ENCODE measurements around the gene GRM8. TPM values are rescaled to one million over a fixed set of nuclear protein-coding genes. Genes with fewer than 3 reads are reported as not detected.

Gene GRM8
- total RNA-seq, 4 donors from 2014 or later = not detected

DNA sequence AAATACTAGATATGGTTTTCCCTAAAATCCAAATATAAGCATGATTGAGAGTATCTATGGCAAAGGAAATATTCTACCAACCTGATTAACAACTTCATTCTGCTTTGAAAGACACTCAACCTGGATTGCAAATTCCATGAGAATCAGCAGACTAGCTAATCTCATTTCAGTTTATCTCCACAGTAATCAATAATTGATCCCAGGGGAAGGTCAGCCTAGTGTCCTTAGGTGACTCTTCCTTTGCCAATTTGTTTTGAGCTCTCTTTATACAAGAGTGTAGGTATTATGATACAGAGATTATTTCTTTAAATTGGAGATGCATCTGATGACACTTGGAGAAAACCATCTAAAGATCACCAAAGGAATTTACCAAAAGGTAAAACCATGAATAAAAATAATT, 100.3 kb downstream of the GRM8 start:
- no peak overlapping the region for H3K4me3 ChIP-seq
- peaks cover 4% of the 10 kb centered on the region for H3K9me3 ChIP-seq
- no peaks in the 10 kb centered on the region for H3K36me3 ChIP-seq
- DNase-seq (ENCODE audit: low spot score in 2 of 2) = no peak
- no peak for TF ChIP-seq POLR2A (IDR thresholded peaks at IDR 0.05)
- TF ChIP-seq, protein P1, sequence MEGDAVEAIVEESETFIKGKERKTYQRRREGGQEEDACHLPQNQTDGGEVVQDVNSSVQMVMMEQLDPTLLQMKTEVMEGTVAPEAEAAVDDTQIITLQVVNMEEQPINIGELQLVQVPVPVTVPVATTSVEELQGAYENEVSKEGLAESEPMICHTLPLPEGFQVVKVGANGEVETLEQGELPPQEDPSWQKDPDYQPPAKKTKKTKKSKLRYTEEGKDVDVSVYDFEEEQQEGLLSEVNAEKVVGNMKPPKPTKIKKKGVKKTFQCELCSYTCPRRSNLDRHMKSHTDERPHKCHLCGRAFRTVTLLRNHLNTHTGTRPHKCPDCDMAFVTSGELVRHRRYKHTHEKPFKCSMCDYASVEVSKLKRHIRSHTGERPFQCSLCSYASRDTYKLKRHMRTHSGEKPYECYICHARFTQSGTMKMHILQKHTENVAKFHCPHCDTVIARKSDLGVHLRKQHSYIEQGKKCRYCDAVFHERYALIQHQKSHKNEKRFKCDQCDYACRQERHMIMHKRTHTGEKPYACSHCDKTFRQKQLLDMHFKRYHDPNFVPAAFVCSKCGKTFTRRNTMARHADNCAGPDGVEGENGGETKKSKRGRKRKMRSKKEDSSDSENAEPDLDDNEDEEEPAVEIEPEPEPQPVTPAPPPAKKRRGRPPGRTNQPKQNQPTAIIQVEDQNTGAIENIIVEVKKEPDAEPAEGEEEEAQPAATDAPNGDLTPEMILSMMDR (IDR thresholded peaks at IDR 0.05) = no peak
- no peak for TF ChIP-seq EP300 (IDR thresholded peaks at IDR 0.05)
- no peak for TF ChIP-seq POLR2AphosphoS5 (IDR thresholded peaks at IDR 0.05)
- no peak overlapping the region for H3K27ac ChIP-seq
- H3K4me1 ChIP-seq = no peaks in the 10 kb centered on the region
- H3K27me3 ChIP-seq = no peaks in the 10 kb centered on the region

DNA sequence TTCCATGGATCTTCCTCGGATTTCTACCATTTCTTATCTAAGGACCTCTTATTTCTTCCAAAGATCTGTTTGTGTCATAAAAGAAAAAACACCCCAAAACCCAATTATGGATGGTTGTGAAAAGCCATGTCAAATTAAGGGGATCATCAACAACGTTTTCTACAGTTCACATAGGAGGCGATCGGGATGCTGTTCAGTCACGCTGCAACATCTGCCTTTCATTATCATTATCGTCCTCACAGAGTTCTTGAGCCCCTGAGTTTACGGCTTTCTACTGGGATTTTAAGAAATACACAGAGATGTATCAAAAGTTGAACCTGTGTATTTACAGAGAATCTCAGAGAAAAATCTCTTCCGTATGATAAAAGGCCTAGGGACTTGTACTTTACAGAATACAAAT, 101.4 kb downstream of the GRM8 start:
- no peaks in the 10 kb centered on the region for H3K9me3 ChIP-seq
- no peak for DNase-seq (ENCODE audit: low spot score in 2 of 2)
- H3K4me1 ChIP-seq = no peaks in the 10 kb centered on the region
- no peak overlapping the region for H3K27ac ChIP-seq
- no peak overlapping the region for H3K4me3 ChIP-seq
- TF ChIP-seq POLR2AphosphoS5 (IDR thresholded peaks at IDR 0.05) = no peak
- TF ChIP-seq POLR2A (IDR thresholded peaks at IDR 0.05) = no peak
- no peak for TF ChIP-seq EP300 (IDR thresholded peaks at IDR 0.05)
- TF ChIP-seq, protein P1 (IDR thresholded peaks at IDR 0.05) = no peak
- WGBS = 65% methylated on average over 8 of the region's 8 CpGs
- H3K36me3 ChIP-seq = no peaks in the 10 kb centered on the region
- no peaks in the 10 kb centered on the region for H3K27me3 ChIP-seq

DNA sequence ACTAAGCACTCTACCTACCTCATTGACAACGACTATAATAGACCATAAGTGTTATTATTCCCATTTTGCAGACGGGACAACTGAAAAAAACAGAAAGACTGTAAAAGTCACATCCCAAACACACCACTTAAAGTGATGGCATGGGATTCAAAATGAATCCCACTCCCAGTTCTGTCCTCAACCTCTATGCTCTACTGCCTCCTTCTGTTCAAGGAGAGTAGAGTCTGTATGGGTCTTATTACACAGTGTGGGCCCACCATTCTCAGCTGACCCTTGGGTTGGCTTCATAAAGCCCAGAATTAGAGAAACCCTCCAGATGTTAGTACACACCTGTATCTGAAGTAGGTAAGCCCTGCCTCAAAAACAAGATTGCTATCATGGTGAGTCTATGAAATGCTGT, 102.2 kb downstream of the GRM8 start:
- no peaks in the 10 kb centered on the region for H3K36me3 ChIP-seq
- H3K4me3 ChIP-seq = no peak overlapping the region
- 57% methylated on average over 2 of the region's 2 CpGs for WGBS
- no peaks in the 10 kb centered on the region for H3K9me3 ChIP-seq
- no peak for DNase-seq (ENCODE audit: low spot score in 2 of 2)
- H3K4me1 ChIP-seq = no peaks in the 10 kb centered on the region
- TF ChIP-seq POLR2AphosphoS5 (IDR thresholded peaks at IDR 0.05) (no peak), EP300 (IDR thresholded peaks at IDR 0.05) (no peak), POLR2A (IDR thresholded peaks at IDR 0.05) (no peak)
- TF ChIP-seq, protein P1 (IDR thresholded peaks at IDR 0.05) = no peak
- no peaks in the 10 kb centered on the region for H3K27me3 ChIP-seq
- H3K27ac ChIP-seq = no peak overlapping the region

DNA sequence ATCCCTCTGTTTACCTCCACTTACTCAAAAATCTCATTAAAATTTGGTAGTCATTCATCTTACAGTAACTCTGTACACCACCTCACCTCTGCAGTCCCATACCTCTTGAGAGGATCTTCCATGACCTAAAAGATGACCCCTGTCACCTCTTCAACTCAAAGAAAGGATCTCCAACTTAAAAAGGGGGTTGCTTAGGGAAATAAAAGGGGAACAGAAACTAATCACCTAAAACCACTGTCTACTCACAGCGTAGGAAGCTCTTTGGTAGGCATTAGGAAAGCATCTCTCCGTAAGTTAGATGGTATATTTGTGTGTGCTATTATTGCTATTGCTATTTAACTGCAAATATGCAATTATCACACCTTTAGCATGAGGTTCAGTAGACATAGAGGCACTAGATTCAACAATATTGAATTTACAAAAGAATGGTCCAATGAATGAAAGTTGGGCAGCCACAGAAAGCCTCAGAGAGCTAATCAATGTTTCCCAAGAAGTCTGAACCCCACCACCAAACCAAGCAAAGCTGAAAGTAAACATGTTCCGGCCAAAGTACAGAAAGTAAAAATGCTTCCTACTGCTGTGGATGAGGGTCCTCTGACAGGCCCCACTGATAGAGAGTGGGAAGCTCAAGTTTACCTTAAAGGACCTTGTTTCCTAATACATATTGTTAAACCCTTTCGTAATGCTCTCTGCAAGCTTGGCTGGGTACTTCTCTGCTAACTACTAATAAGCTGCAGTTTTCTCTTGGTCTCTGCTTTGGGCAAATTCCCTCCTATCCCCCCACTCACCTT, 105.8 kb downstream of the GRM8 start:
- TF ChIP-seq POLR2AphosphoS5 (IDR thresholded peaks at IDR 0.05) = no peak
- no peaks in the 10 kb centered on the region for H3K9me3 ChIP-seq
- WGBS = 88% methylated on average over 4 of the region's 4 CpGs
- H3K4me3 ChIP-seq = no peak overlapping the region
- H3K36me3 ChIP-seq = no peaks in the 10 kb centered on the region
- H3K4me1 ChIP-seq = no peaks in the 10 kb centered on the region
- DNase-seq (ENCODE audit: low spot score in 2 of 2) = no peak
- no peaks in the 10 kb centered on the region for H3K27me3 ChIP-seq
- no peak overlapping the region for H3K27ac ChIP-seq

DNA sequence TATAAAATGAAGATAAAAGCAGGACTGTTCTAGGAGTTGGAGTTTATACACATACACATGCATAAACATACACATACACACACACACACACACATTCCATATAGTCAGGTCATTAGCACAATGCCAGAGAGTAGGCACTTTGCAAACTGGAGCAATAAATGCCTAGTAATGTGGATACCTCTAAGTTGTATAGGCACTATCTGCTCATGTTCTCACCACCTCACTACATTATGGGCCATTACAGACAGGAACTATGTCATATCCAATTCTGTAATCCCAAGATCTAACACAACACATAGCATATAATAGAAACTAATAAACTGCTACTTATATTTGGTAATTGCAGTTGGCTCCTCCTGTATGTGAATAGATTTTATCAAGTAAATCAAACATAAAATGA, 115.6 kb downstream of the GRM8 start:
- Histone ChIP-seq H3K27me3 (no peaks in the 10 kb centered on the region), H3K27ac (no peak overlapping the region), H3K36me3 (no peaks in the 10 kb centered on the region), H3K9me3 (no peaks in the 10 kb centered on the region), H3K4me3 (no peak overlapping the region), H3K4me1 (no peaks in the 10 kb centered on the region)
- DNase-seq (ENCODE audit: low spot score in 2 of 2) = no peak
- TF ChIP-seq POLR2A (IDR thresholded peaks at IDR 0.05) = no peak
- no peak for TF ChIP-seq POLR2AphosphoS5 (IDR thresholded peaks at IDR 0.05)
- TF ChIP-seq EP300 (IDR thresholded peaks at IDR 0.05) = no peak
- TF ChIP-seq, protein P1 (IDR thresholded peaks at IDR 0.05) = no peak

Measured in suprapubic skin (tissue), 4 donors.